Liver (tissue), 9 donors: ENCODE measurements around the gene DTNB. TPM values are rescaled to one million over a fixed set of nuclear protein-coding genes. Genes with fewer than 3 reads are reported as not detected.

ENCODE experiments used
- DNase-seq: peaks from one replicate; pipeline ENCODE4 v3.0.0-alpha.2; 2017; ENCODE audit warnings: low spot score
- H3K27ac ChIP-seq, 2 donors: one replicate each; pipeline ENCODE4 v1.7.0; 2013; ENCODE audit warnings: inconsistent platforms in 2 of 2, low read length in 2 of 2, control low read depth in 1 of 2, low read depth in 1 of 2, mild to moderate bottlenecking in 1 of 2
- H3K27me3 ChIP-seq, 4 donors: one replicate each; pipeline versions ENCODE4 v1.6.1 to v1.7.0; 2013; ENCODE audit warnings: low read length in 3 of 4, inconsistent platforms in 1 of 4, mild to moderate bottlenecking in 1 of 4, moderate library complexity in 1 of 4; ENCODE audit not compliant: control insufficient read depth in 4 of 4, insufficient read depth in 4 of 4
- H3K36me3 ChIP-seq, 4 donors: one replicate each; pipeline versions ENCODE4 v1.6.1 to v1.7.0; 2013; ENCODE audit warnings: low read length in 3 of 4, mild to moderate bottlenecking in 3 of 4, low read depth in 1 of 4, moderate library complexity in 1 of 4; ENCODE audit not compliant: control insufficient read depth in 4 of 4, insufficient read depth in 3 of 4
- H3K4me1 ChIP-seq, 4 donors: one replicate each; pipeline versions ENCODE4 v1.6.1 to v1.7.0; 2013; ENCODE audit warnings: low read length in 3 of 4, mild to moderate bottlenecking in 3 of 4, moderate library complexity in 1 of 4; ENCODE audit not compliant: control insufficient read depth in 4 of 4, insufficient read depth in 4 of 4
- H3K4me3 ChIP-seq, 3 donors: one replicate each; pipeline versions ENCODE4 v1.6.1 to v1.7.0; 2013; ENCODE audit warnings: low read length in 3 of 3, control low read depth in 1 of 3, low read depth in 1 of 3, mild to moderate bottlenecking in 1 of 3
- H3K9ac ChIP-seq, 2 donors: one replicate each; pipeline ENCODE4 v1.7.0; 2013; ENCODE audit warnings: low read length in 2 of 2, mild to moderate bottlenecking in 2 of 2, moderate library complexity in 2 of 2, control low read depth in 1 of 2, low read depth in 1 of 2
- H3K9me3 ChIP-seq, 4 donors: one replicate each; pipeline versions ENCODE4 v1.6.1 to v1.7.0; 2013; ENCODE audit warnings: low read length in 3 of 4; ENCODE audit not compliant: control insufficient read depth in 4 of 4
- ATF3 ChIP-seq: IDR thresholded peaks from 2 replicates; pipeline ENCODE4 v1.6.1; 2016; ENCODE audit warnings: antibody characterized with exemption
- CTCF ChIP-seq: fragments of 150-350 bp; IDR thresholded peaks from 2 replicates; pipeline ENCODE4 v1.5.1; 2017; ENCODE audit warnings: improper control_type of control experiment, low read depth, low read length; ENCODE audit not compliant: missing input control
- EGR1 ChIP-seq, 2 donors: IDR thresholded peaks; 2 replicates each; pipeline ENCODE4 v1.6.1; 2016 to 2018; ENCODE audit warnings: antibody characterized with exemption in 2 of 2, low read depth in 2 of 2
- FOXA1 ChIP-seq: IDR thresholded peaks from 2 replicates; pipeline ENCODE4 v1.6.1; 2016; ENCODE audit warnings: antibody characterized with exemption
- FOXA2 ChIP-seq: IDR thresholded peaks from 2 replicates; pipeline ENCODE4 v1.6.1; 2016; ENCODE audit warnings: antibody characterized with exemption
- GABPA ChIP-seq, 2 donors: IDR thresholded peaks in 1 of 2; conservative IDR thresholded peaks in 1 of 2; 2 replicates each; pipeline ENCODE4 v1.6.1; 2016; ENCODE audit warnings: antibody characterized with exemption in 2 of 2, mild to moderate bottlenecking in 1 of 2, moderate library complexity in 1 of 2
- HNF4G ChIP-seq: IDR thresholded peaks from 2 replicates; pipeline ENCODE4 v1.6.1; 2016; ENCODE audit warnings: antibody characterized with exemption
- JUND ChIP-seq, 2 donors: IDR thresholded peaks; 2 replicates each; pipeline ENCODE4 v1.6.1; 2016; ENCODE audit warnings: antibody characterized with exemption in 2 of 2
- NR2F2 ChIP-seq: IDR thresholded peaks from 2 replicates; pipeline ENCODE4 v1.6.1; 2016; ENCODE audit warnings: antibody characterized with exemption
- RAD21 ChIP-seq, 2 donors: IDR thresholded peaks; 2 replicates each; pipeline ENCODE4 v1.6.1; 2016; ENCODE audit warnings: antibody characterized with exemption in 2 of 2, mild to moderate bottlenecking in 2 of 2
- REST ChIP-seq: IDR thresholded peaks from 2 replicates; pipeline ENCODE4 v1.6.1; 2016; ENCODE audit warnings: antibody characterized with exemption, mild to moderate bottlenecking
- RXRA ChIP-seq, 2 donors: IDR thresholded peaks; 2 replicates each; pipeline ENCODE4 v1.6.1; 2017 to 2018; ENCODE audit warnings: antibody characterized with exemption in 2 of 2, mild to moderate bottlenecking in 1 of 2
- SP1 ChIP-seq: IDR thresholded peaks from 2 replicates; pipeline ENCODE4 v1.6.1; 2018; ENCODE audit warnings: antibody characterized with exemption, mild to moderate bottlenecking
- TAF1 ChIP-seq: conservative IDR thresholded peaks from 2 replicates; pipeline ENCODE4 v1.6.1; 2016; ENCODE audit warnings: antibody characterized with exemption, mild to moderate bottlenecking
- YY1 ChIP-seq: IDR thresholded peaks from 2 replicates; pipeline ENCODE4 v1.6.1; 2016; ENCODE audit warnings: antibody characterized with exemption, mild to moderate bottlenecking
- WGBS: extraction: QIAGEN DNeasy Blood & Tissue Kit; methylation state at CpG from one replicate; pipeline ENCODE4 v1.1.7; 2013; 5-methylcytosine and 5-hydroxymethylcytosine counted together
- polyA plus RNA-seq, 2 donors: library from polyadenylated mRNA; stranded (reverse) in 1 of 2; unstranded in 1 of 2; fragments of 200-250 nt in 1 of 2; fragments of >200 nt in 1 of 2; fragmentation: Nextera tagmentation in 1 of 2; extraction: Ambion mirVana in 1 of 2; gene quantifications; one replicate each; pipeline versions ENCODE4 v1.2.1 to v1.2.3, GENCODE V29; 2013 to 2015
- total RNA-seq, 2 donors: library from RNA; depleted of rRNA; stranded (reverse); fragments of >200 nt; gene quantifications; one replicate each; pipeline ENCODE4 v1.2.3, GENCODE V29; 2014
- TF ChIP-seq, protein P1 (sequence below): IDR thresholded peaks from 2 replicates; pipeline ENCODE4 v1.6.1; 2016; ENCODE audit warnings: antibody characterized with exemption
- TF ChIP-seq, protein P2 (sequence below): IDR thresholded peaks from 2 replicates; pipeline ENCODE4 v1.6.1; 2016; ENCODE audit warnings: antibody characterized with exemption
- donor health status: healthy.
- donor health status: healthy.
- donor health status: healthy.
- donor health status: healthy.
- donor health status: healthy.

DTNB gene
- total and polyA plus RNA-seq, 4 donors: 3.3 to 10.5 (median 6.4) TPM

DNA sequence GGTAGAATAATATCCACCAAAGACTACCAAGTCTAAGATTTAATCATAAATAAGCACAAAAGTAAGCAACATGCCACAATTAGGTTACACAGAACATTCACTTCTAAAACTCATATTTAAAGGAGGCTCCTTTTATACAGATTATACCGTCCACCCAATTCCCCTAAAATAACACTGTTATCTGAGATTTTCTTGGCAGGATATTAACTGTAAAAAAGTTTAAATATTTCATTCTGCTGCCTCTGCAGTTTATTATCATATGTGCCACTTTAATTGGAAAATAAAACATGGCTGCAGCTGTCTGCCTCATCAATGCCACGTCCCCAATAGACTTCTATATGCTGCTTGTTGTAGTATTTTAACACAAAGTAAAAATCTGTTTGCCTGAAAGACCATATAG is 140.9 kb downstream of the DTNB start:
- Histone ChIP-seq H3K4me3 (no peak overlapping the region), H3K27ac (no peak overlapping the region), H3K27me3 (no peaks in the 10 kb centered on the region), H3K36me3 (peaks cover 0 to 3% (median 0%) of the 10 kb centered on the region in 4 donors), H3K9ac (no peak overlapping the region), H3K9me3 (no peaks in the 10 kb centered on the region), H3K4me1 (no peaks in the 10 kb centered on the region)
- WGBS: 81% methylated on average over 2 of the region's 2 CpGs
- no peak for TF ChIP-seq HNF4G
- no peak for TF ChIP-seq GABPA (IDR thresholded peaks at IDR 0.05 in 1 of 2, conservative IDR thresholded peaks at IDR 0.05 in 1 of 2)
- TF ChIP-seq EGR1 (IDR thresholded peaks at IDR 0.05; ENCODE audit: low read depth in 2 of 2): no peak
- TF ChIP-seq NR2F2: no peak
- TF ChIP-seq, protein P1, sequence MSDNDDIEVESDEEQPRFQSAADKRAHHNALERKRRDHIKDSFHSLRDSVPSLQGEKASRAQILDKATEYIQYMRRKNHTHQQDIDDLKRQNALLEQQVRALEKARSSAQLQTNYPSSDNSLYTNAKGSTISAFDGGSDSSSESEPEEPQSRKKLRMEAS: no peak
- no peak for TF ChIP-seq JUND (IDR thresholded peaks at IDR 0.05)
- TF ChIP-seq, protein P2, sequence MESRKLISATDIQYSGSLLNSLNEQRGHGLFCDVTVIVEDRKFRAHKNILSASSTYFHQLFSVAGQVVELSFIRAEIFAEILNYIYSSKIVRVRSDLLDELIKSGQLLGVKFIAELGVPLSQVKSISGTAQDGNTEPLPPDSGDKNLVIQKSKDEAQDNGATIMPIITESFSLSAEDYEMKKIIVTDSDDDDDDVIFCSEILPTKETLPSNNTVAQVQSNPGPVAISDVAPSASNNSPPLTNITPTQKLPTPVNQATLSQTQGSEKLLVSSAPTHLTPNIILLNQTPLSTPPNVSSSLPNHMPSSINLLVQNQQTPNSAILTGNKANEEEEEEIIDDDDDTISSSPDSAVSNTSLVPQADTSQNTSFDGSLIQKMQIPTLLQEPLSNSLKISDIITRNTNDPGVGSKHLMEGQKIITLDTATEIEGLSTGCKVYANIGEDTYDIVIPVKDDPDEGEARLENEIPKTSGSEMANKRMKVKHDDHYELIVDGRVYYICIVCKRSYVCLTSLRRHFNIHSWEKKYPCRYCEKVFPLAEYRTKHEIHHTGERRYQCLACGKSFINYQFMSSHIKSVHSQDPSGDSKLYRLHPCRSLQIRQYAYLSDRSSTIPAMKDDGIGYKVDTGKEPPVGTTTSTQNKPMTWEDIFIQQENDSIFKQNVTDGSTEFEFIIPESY: no peak
- no peak for TF ChIP-seq ATF3
- no peak for TF ChIP-seq CTCF
- no peak for TF ChIP-seq SP1
- no peak for TF ChIP-seq RAD21 (IDR thresholded peaks at IDR 0.05)
- no peak for TF ChIP-seq FOXA2
- no peak for TF ChIP-seq REST
- no peak for TF ChIP-seq RXRA (IDR thresholded peaks at IDR 0.05)
- TF ChIP-seq TAF1: no peak
- no peak for TF ChIP-seq FOXA1
- TF ChIP-seq YY1: no peak
- DNase-seq: no peak

DNA sequence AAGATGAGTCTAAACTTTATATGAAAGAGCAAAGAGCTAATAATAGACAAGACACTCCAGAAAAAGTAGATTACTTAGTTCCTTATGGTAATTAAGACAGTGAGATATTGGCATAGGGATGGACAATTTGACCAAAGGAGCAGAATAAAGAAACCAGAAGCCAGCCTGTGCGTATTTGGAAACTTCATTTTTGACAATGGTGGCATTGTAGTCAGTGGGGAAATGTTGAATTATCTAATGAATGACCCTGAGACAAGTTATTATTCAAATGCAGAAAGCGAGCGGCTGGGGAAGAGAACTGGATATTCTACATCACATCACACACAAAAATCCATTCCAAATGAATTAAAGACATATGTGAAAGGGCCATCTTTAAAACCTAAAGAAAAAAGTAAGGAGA is 144.3 kb downstream of the DTNB start:
- Histone ChIP-seq H3K9me3 (no peaks in the 10 kb centered on the region), H3K9ac (no peak overlapping the region), H3K4me1 (no peaks in the 10 kb centered on the region), H3K36me3 (no peaks in the 10 kb centered on the region), H3K27ac (no peak overlapping the region), H3K4me3 (no peak overlapping the region), H3K27me3 (no peaks in the 10 kb centered on the region)
- TF ChIP-seq CTCF (no peak), JUND (IDR thresholded peaks at IDR 0.05) (no peak), GABPA (IDR thresholded peaks at IDR 0.05 in 1 of 2, conservative IDR thresholded peaks at IDR 0.05 in 1 of 2) (no peak), RAD21 (IDR thresholded peaks at IDR 0.05) (no peak), FOXA1 (no peak), FOXA2 (no peak)
- TF ChIP-seq, protein P1: no peak
- DNase-seq: no peak
- 79% methylated on average over 3 of the region's 3 CpGs for WGBS
